ENCODE data around the gene C17orf50. TPM values are rescaled to one million over a fixed set of nuclear protein-coding genes. Genes with fewer than 3 reads are reported as not detected.

Gene C17orf50
- polyA plus RNA-seq, 2 of the 4 experiments (the other 2 are of a cell fraction), result 0.19 to 0.22 TPM

- CTCF ChIA-PET, result interaction anchor here (10.3 to 30.3 kb wide), 2 partner anchors 10 to 28 kb away, joined by 170 to 2039 read pairs; partner anchors contain the start of genes C17orf50, GAS2L2 and TAF15
- DNase-seq (ENCODE audit: low read depth in 1 of 2, low spot score in 1 of 2) (no peak), ATAC-seq (no peak), FAIRE-seq (no peak)
- H3K4me2 ChIP-seq, result no peak overlapping the region
- TF ChIP-seq BHLHE40 (IDR thresholded peaks at IDR 0.05; ENCODE audit: low read depth, low read length), result no peak
- TF ChIP-seq CEBPB (IDR thresholded peaks at IDR 0.05), result no peak
- TF ChIP-seq ZC3H11A (IDR thresholded peaks at IDR 0.05), result no peak
- no peak for TF ChIP-seq NFE2L2 (conservative IDR thresholded peaks at IDR 0.05; ENCODE audit: low read length)
- no peak overlapping the region for H3K4me3 ChIP-seq
- WGBS (ENCODE audit: missing lambda C conversion rate), result 69% methylated on average over 1 of the region's 1 CpG
- no peak overlapping the region for H3K27ac ChIP-seq
- POLR2A ChIA-PET, result interaction anchor here (0.6 to 1.7 kb wide), 5 partner anchors 9 to 44 kb away, joined by 3 to 9 read pairs (median 5); no protein-coding TSS in a partner anchor
- no peaks in the 10 kb centered on the region for H3K9me3 ChIP-seq
- H3K4me1 ChIP-seq, result peaks cover 13% of the 10 kb centered on the region
These were observed 36.3 kb downstream of the C17orf50 start for GRCh38 chr17:35796942-35797341.

- FAIRE-seq (no peak), DNase-seq (ENCODE audit: low read depth in 1 of 2, low spot score in 1 of 2) (no peak), ATAC-seq (no peak)
- 54% methylated on average over 4 of the region's 4 CpGs for WGBS (ENCODE audit: missing lambda C conversion rate)
- H3K4me3 ChIP-seq, result no peak overlapping the region
- TF ChIP-seq CBX8 (IDR thresholded peaks at IDR 0.05) (no peak), RCOR1 (IDR thresholded peaks at IDR 0.05; ENCODE audit: low read depth, low read length) (no peak), RAD21 (conservative IDR thresholded peaks at IDR 0.05 in 1 of 2, IDR thresholded peaks at IDR 0.05 in 1 of 2) (no peak), HOXB5 (CRISPR knock-in tag; IDR thresholded peaks at IDR 0.05) (no peak), PBX3 (IDR thresholded peaks at IDR 0.05) (no peak), ESRRA (IDR thresholded peaks at IDR 0.05; ENCODE audit: borderline replicate concordance, low read length) (no peak), RARB (CRISPR knock-in tag; IDR thresholded peaks at IDR 0.05) (no peak), BCL3 (IDR thresholded peaks at IDR 0.05) (no peak), REST (IDR thresholded peaks at IDR 0.05) (no peak), HMGXB4 (CRISPR knock-in tag; IDR thresholded peaks at IDR 0.05; ENCODE audit: borderline replicate concordance) (no peak)
- ChIA-PET CTCF (interaction anchor here (10.3 to 30.3 kb wide), 2 partner anchors 10 to 29 kb away, joined by 170 to 2039 read pairs; partner anchors contain the start of genes C17orf50, GAS2L2 and TAF15), POLR2A (interaction anchor here (0.6 to 1.4 kb wide), 2 partner anchors 9 to 11 kb away, joined by 3 to 5 read pairs; no protein-coding TSS in a partner anchor)
- no peak overlapping the region for H3K27ac ChIP-seq
- H3K4me2 ChIP-seq, result no peak overlapping the region
- peaks cover 13% of the 10 kb centered on the region for H3K4me1 ChIP-seq
- H3K9me3 ChIP-seq, result no peaks in the 10 kb centered on the region
These were observed 36.7 kb downstream of the C17orf50 start for GRCh38 chr17:35797370-35797769.

GRCh38 chr17:35797918-35798317 lies 37.2 kb downstream of the C17orf50 start:
- no peak overlapping the region for H3K4me2 ChIP-seq
- H3K27ac ChIP-seq, result no peak overlapping the region
- no peak for ATAC-seq
- no peaks in the 10 kb centered on the region for H3K9me3 ChIP-seq
- no peak for FAIRE-seq
- POLR2A ChIA-PET, result interaction anchor here (3.5 kb wide), 1 partner anchor 12 kb away, joined by 20 read pairs; the partner anchor contains the start of gene TAF15
- no peak overlapping the region for H3K4me3 ChIP-seq
- WGBS (ENCODE audit: missing lambda C conversion rate), result 58% methylated on average over 5 of the region's 5 CpGs
- CTCF ChIA-PET, result interaction anchor here (10.3 to 30.3 kb wide), 2 partner anchors 9 to 29 kb away, joined by 170 to 2039 read pairs; partner anchors contain the start of genes C17orf50, GAS2L2 and TAF15
- no peak for DNase-seq (ENCODE audit: low read depth in 1 of 2, low spot score in 1 of 2)
- TF ChIP-seq ZSCAN20 (CRISPR knock-in tag; IDR thresholded peaks at IDR 0.05), result no peak
- TF ChIP-seq CBX2 (IDR thresholded peaks at IDR 0.05; ENCODE audit: borderline replicate concordance, low read depth), result no peak
- TF ChIP-seq PBX3 (IDR thresholded peaks at IDR 0.05), result no peak
- peaks cover 13% of the 10 kb centered on the region for H3K4me1 ChIP-seq

All from A549 (cell line).